ENCODE measurements around the gene ZNF853.
"Not testable (repeated sequence)": the region's sequence is repeated elsewhere in the genome, so short reads cannot be mapped to it uniquely, and the experiment has no call there.

Gene ZNF853

GRCh38 chr7:6614953-6615722, at the start of gene ZNF853:
Gene ZNF853 (plus strand): TSS chr7:6615610. CDS start chr7:6616175, 565 bp downstream.
- DNase-seq, result peak in 1 of 2 experiments; percentile 57

- DNase-seq, result no peak
Observed at GRCh38 chr7:6565655-6566054, 49.8 kb upstream of the ZNF853 start.

DNA sequence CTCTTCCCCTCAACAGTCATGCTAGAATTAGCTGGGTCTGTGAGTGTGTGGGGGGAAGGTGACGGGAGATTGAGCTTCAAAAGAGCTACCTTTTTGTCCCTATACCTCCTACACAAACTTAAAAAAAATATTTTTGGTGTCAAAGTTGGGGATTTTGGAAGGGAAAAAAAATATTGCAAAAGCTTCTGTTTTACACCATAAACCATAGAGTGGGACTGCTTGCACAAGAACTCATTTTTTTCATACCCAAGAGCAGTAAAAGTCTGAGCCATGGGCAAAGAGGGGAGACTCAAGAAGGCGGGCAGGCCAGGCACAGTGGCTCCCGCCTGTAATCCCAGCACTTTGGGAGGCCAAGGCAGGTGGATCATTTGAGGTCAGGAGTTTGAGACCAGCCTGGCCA, 47.5 kb upstream of the ZNF853 start:
- no peak for DNase-seq

GRCh38 chr7:6571160-6571779, 44.1 kb upstream of the ZNF853 start:
- DNase-seq, result no peak

DNA sequence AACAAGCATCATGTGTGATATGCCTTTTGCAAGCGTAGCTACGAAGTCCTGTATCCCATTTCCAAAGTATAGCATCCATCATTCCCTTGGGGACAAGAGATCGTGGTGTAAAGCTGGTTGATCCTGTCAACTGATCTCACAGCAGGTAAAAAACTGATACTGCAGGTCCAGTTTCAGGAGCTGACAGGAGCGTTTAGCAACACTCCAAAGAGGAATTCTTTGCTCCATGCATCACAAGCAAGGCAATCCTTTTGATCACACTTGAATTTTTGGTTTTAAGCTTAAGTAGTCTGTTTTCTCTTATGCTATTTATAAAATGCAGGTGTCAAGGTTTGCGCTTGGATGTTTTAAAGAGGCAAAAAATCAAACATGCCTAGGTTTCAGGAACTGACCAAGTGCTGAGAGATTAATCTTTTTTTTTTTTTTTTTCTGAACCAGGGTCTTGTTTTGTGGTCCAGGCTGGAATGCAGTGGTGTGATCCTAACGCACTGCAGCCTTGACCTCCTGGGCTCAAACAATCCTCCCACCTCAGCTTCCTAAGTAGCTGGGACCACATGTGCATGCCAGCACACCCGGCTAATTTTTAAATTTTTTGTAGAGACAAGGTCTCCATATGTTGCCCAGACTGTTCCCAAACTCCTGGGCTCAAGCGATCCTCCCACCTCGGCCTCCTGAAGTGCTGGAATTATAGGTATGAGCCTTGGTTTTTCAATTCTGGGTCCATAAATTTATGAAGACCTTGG, 40.0 kb upstream of the ZNF853 start:
- DNase-seq, result no peak

DNA sequence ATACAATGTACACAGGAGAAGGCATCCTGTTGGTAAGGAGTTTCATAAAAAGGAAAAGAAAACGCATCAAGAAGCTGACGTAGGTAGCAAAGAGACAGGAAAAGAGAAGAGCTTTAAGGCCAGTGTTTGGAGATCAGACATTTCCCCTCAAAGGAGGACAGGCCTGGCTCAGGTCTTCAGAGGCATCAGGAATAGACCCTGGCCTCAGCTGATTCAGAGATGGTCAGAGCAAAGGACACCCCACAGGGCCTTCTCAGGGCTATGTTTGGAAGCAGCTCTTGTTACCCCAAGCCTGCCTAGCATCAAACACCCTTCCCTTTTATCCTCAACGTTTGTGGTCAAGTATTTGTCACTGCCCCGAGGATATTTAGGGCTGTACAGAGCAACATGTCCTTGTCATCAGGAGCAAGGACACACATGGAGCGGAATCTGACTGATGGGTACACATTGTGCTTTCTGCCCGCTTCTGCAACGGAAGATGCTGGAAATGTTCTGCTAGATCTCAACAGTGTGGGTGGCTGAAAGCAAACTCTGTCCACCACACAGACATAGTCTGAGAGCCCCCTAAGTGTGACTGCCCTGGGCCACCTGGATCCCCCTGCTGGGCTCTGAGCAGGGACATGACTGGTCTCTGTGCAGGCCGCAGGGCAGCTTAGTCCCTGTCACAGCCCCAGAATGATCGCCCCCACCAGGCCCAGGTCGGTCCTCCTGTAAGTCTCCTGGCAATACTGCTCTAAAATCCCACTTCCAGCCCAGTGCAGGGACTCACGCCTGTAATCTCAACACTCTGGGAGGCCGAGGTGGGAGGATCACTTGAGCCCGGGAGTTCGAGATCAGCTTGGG, 39.2 kb upstream of the ZNF853 start:
- no peak for DNase-seq

- not testable (repeated sequence) for DNase-seq
Observed at GRCh38 chr7:6576867-6577368, 38.5 kb upstream of the ZNF853 start.

GRCh38 chr7:6577369-6578113, 37.9 kb upstream of the ZNF853 start, which contains the start of gene ZDHHC4:
Gene ZDHHC4 (plus strand): TSS chr7:6577454. CDS start chr7:6580562, 3,108 bp downstream.
- peak; percentile 75 to 95 for DNase-seq

GRCh38 chr7:6578114-6579084, 37.0 kb upstream of the ZNF853 start:
- no peak for DNase-seq

- DNase-seq, result no peak
Observed at GRCh38 chr7:6579446-6579845, 36.0 kb upstream of the ZNF853 start.

GRCh38 chr7:6585746-6586432, 29.5 kb upstream of the ZNF853 start:
- not testable (repeated sequence) for DNase-seq

GRCh38 chr7:6588566-6588965, 26.8 kb upstream of the ZNF853 start:
- no peak for DNase-seq

DNA sequence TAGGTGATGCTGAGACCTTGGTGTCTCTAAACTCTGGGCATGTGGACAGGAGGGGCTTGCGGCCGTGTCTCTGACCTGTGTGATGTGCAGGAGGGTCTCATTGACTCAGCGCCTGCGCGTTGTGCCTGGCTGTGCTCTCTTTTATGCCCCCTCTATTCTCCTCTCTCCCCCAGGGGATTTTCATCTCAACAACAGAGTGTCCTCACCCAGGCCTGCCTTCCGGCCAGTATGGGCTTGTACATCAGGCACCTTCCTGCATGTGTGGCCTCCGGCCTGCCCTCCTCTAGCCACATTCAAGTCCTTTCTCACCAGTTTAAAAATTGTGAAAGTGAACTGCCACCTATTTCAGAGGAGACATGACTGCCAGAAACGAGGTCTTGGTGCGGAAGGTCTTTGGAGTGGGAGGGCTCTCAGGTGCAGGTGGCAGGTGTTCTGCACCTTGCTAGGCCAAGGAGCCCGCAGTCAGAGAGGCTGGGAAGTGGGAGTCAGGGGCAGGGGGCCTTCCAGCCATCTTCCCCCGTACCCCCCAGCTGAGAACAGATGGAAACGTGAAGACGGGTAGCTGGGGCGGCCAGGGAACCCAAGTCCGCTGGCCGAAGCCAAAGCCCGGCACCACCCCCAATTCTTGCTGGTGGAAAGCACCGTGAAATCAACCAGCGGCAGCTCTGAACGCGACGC, 26.1 kb upstream of the ZNF853 start:
- no peak for DNase-seq

DNA sequence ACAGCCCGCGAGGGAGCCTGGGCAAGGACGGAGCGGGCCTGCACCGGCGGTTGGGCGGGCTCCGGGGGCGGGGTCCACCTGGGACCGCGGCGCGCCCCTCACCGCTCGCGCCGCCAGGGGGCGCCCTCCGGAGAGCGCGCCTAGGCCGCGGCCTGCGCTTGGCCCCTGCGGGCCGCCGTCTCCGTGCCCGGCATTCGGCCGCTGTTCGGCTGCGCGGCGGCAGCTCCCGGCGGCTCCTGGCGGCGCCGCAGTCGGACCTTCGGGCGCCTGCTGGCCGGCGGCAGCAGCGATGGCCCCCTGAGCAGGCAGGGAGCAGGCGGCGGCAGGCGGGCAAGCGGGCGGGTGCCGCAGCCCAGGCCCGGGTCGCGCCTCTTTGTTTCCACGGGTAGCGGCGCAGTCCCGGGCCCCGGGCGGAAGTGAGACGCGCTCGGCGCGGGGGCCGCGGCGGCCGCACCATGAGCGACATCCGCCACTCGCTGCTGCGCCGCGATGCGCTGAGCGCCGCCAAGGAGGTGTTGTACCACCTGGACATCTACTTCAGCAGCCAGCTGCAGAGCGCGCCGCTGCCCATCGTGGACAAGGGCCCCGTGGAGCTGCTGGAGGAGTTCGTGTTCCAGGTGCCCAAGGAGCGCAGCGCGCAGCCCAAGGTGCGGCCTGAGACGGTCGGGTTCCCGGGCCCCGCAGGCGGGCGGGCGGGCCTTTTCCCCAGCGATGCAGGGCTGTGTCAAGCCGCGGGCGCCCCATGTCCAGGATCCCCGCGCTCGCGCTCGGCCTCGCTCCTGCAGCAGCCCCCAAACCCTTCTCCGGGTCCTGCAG, 25.4 kb upstream of the ZNF853 start, which contains the start of gene INTS15:
TSS of gene INTS15 (plus strand) at position 193 of the 816 bp plus-strand sequence. CDS start at position 456, 263 bp downstream.
- peak; percentile 35 to 88 for DNase-seq

DNA sequence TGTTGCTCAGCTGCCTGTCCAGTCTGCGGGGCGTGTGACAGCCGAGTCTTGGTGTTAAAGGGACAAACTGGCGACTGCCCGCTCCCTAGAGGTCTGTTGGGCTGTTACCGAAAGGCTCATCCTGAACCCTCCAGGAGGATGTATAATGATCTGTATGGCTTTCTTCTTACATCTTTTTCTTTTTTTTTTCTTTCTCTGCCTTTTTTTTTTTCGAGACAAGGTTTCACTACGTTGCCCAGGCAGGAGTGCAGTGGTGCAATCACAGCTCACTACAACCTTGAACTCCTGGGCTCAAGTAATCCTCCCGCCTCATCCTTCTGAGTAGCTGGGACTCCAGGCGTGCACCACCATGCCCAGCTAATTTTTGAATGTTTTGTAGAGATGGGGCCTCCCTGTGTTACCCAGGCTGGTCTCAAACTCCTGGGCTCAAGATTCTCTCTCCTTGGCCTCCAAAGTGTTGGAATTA, 24.7 kb upstream of the ZNF853 start:
- no peak for DNase-seq

GRCh38 chr7:6600093-6600492, 15.3 kb upstream of the ZNF853 start:
- no peak for DNase-seq

GRCh38 chr7:6604458-6604857, 11.0 kb upstream of the ZNF853 start:
- no peak for DNase-seq

Measured in NCI-H526 (cell line).